Embryonic facial prominence (tissue), 1 donor: ENCODE measurements around the gene SUSD6.

Source experiments
- DNase-seq: peaks from one replicate; pipeline ENCODE4 v3.0.0-alpha.2; 2016; ENCODE audit errors: extremely low spot score

The SUSD6 gene

DNA sequence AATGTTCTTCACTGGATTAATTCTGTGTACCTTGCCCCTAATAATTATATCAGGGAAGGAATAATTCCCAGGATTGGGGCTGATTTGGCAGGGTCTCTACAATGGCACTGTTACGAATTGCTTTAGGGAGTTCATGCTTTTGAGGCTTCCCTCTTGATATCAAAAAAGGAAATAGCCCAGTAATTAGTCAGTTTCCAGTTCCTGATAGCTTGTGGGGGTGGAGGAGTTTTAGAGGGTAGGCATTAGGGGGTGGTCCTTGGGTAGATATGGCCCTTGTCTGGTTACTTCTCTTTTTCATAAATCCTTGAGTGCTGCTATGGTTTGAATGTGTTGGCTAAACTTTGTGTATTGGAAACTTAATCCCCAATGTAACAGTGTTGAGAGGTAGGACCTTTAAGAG lies 149.4 kb downstream of the SUSD6 start:
- DNase-seq = no peak

DNA sequence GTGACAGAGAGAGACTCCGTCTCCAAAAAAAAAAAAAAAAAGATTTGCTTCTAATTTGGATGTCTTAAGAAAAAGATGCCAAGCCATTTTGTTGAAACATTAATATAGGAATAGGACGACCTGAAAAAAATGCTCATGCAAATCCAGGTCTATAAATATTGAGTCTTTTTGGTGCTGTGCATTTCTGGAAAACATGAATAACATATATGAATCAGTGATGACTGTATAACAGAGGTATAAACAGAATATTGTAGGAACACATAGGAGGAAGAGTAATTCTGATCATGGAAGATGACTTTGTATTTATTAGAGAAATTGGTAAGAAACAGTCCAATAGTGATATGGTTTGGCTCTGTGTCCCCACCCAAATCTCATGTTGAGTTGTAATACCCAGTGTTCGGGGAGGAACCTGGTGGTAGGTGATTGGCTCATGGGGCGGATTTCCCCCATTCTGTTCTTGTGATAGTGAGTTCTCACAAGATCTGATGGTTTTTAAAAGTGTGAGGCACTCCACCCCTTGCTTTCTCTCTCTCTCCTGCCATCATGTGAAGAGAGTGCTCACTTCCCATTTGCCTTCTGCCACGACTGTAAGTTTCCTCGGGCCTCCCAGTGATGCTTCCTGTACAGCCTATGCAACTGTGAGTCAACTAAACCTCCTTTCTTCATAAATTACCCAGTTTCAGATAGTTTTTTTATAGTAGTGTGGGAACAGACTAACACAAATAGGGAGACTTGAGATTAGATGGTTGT lies 152.5 kb downstream of the SUSD6 start:
- DNase-seq = no peak
